ENCODE results near the gene PELI1. TPM values are rescaled to one million over a fixed set of nuclear protein-coding genes. Genes with fewer than 3 reads are reported as not detected.

Gene PELI1
- polyA plus RNA-seq, 1 donor from 2014 or later, result 34.9 TPM

DNA sequence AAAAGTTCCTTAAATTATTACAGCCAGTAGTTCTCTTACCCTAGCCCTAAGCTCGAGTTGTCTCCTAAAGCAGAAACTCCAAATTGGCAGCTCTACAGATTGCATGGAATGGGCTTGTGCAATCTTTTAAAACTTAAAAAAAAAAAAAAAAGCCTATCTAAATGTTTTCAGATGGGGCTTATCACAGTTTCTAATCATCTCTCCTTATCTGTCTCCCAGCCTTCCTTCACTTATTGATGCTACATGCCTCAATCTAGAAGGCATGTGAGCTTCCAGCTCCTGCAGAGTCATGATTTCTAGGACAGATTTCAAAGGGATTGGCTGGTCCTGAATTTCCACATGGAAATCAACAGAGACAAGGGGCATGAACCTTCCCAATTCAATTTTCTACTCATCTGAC, 33.1 kb upstream of the PELI1 start:
- Histone ChIP-seq H3K4me3 (ENCODE audit: low read length) (no peak overlapping the region), H3K4me2 (ENCODE audit: low read length) (no peak overlapping the region), H3K79me2 (replicated peaks; ENCODE audit: insufficient read depth, low read length) (no peaks in the 10 kb centered on the region), H3K9me2 (ENCODE audit: insufficient read depth, low read length) (no peaks in the 10 kb centered on the region), H3K9ac (ENCODE audit: low read length) (no peak overlapping the region), H3K27me3 (ENCODE audit: insufficient read depth, low read depth, low read length) (no peaks in the 10 kb centered on the region), H2AFZ (ENCODE audit: low read depth, low read length) (no peak overlapping the region), H3K9me3 (ENCODE audit: low read length) (no peaks in the 10 kb centered on the region), H4K20me1 (ENCODE audit: insufficient read depth) (no peaks in the 10 kb centered on the region), H3F3A (ENCODE audit: insufficient read depth, low read length, poor library complexity, severe bottlenecking) (no peaks in the 10 kb centered on the region), H3K36me3 (ENCODE audit: insufficient read depth, low read length) (no peaks in the 10 kb centered on the region), H3K27ac (ENCODE audit: low read length) (no peak overlapping the region)
- TF ChIP-seq MXI1 (conservative IDR thresholded peaks at IDR 0.05; ENCODE audit: poor library complexity, severe bottlenecking) (no peak), SMC3 (conservative IDR thresholded peaks at IDR 0.05; ENCODE audit: poor library complexity) (no peak), RAD21 (conservative IDR thresholded peaks at IDR 0.05) (no peak), EZH2 (IDR thresholded peaks at IDR 0.05; ENCODE audit: borderline replicate concordance, insufficient read depth, low read length, poor library complexity, severe bottlenecking) (no peak), TAF1 (IDR thresholded peaks at IDR 0.05; ENCODE audit: low read depth) (no peak), POLR2AphosphoS5 (IDR thresholded peaks at IDR 0.05) (no peak), EP300 (conservative IDR thresholded peaks at IDR 0.05; ENCODE audit: poor library complexity, severe bottlenecking) (no peak)
- TF ChIP-seq, protein P1, sequence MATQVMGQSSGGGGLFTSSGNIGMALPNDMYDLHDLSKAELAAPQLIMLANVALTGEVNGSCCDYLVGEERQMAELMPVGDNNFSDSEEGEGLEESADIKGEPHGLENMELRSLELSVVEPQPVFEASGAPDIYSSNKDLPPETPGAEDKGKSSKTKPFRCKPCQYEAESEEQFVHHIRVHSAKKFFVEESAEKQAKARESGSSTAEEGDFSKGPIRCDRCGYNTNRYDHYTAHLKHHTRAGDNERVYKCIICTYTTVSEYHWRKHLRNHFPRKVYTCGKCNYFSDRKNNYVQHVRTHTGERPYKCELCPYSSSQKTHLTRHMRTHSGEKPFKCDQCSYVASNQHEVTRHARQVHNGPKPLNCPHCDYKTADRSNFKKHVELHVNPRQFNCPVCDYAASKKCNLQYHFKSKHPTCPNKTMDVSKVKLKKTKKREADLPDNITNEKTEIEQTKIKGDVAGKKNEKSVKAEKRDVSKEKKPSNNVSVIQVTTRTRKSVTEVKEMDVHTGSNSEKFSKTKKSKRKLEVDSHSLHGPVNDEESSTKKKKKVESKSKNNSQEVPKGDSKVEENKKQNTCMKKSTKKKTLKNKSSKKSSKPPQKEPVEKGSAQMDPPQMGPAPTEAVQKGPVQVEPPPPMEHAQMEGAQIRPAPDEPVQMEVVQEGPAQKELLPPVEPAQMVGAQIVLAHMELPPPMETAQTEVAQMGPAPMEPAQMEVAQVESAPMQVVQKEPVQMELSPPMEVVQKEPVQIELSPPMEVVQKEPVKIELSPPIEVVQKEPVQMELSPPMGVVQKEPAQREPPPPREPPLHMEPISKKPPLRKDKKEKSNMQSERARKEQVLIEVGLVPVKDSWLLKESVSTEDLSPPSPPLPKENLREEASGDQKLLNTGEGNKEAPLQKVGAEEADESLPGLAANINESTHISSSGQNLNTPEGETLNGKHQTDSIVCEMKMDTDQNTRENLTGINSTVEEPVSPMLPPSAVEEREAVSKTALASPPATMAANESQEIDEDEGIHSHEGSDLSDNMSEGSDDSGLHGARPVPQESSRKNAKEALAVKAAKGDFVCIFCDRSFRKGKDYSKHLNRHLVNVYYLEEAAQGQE (IDR thresholded peaks at IDR 0.05; ENCODE audit: borderline replicate concordance), result no peak
- TF ChIP-seq, protein P2, sequence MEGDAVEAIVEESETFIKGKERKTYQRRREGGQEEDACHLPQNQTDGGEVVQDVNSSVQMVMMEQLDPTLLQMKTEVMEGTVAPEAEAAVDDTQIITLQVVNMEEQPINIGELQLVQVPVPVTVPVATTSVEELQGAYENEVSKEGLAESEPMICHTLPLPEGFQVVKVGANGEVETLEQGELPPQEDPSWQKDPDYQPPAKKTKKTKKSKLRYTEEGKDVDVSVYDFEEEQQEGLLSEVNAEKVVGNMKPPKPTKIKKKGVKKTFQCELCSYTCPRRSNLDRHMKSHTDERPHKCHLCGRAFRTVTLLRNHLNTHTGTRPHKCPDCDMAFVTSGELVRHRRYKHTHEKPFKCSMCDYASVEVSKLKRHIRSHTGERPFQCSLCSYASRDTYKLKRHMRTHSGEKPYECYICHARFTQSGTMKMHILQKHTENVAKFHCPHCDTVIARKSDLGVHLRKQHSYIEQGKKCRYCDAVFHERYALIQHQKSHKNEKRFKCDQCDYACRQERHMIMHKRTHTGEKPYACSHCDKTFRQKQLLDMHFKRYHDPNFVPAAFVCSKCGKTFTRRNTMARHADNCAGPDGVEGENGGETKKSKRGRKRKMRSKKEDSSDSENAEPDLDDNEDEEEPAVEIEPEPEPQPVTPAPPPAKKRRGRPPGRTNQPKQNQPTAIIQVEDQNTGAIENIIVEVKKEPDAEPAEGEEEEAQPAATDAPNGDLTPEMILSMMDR (IDR thresholded peaks at IDR 0.05; ENCODE audit: poor library complexity, severe bottlenecking), result no peak

DNA sequence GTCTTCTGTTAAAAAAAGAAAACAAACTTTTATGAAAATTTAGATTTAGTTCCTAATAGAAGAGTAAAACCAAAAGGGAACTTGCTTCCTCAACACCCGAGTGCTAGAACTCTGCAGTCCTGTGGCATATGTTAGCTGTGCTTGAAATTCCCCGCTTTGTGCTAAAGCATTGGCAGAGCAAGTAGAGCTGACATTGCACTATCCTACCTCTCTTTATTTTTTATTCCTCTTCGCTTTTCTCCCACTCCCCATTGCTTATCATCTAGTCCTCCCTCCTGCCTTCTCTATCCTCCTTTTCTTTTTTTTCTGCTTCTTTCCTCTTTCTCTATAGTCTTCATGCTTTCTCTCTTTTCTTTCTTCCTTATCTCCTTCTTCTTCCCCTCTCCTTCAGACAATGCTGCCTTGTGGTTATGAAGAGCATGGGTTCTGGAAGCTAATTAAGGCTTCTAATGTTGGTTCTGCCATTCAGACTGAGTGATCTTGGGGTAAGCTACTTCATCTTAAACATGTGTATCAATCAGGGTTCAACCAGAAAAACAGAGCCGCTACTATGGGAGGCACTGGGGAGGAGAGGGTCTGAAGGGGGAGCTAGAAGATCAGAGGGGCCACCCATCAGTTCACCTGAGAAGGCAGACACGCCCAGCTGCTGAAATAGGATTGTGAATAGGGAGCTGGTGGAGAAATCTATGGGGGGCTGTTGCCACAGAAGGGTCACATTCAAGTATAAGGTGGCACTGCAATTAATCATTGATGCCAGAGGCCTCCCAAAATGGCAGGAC, 31.4 kb upstream of the PELI1 start:
- TF ChIP-seq POLR2AphosphoS5 (IDR thresholded peaks at IDR 0.05) (no peak), TAF1 (IDR thresholded peaks at IDR 0.05; ENCODE audit: low read depth) (no peak), RAD21 (conservative IDR thresholded peaks at IDR 0.05) (no peak), MXI1 (conservative IDR thresholded peaks at IDR 0.05; ENCODE audit: poor library complexity, severe bottlenecking) (no peak), EP300 (conservative IDR thresholded peaks at IDR 0.05; ENCODE audit: poor library complexity, severe bottlenecking) (no peak), SMC3 (conservative IDR thresholded peaks at IDR 0.05; ENCODE audit: poor library complexity) (no peak), EZH2 (IDR thresholded peaks at IDR 0.05; ENCODE audit: borderline replicate concordance, insufficient read depth, low read length, poor library complexity, severe bottlenecking) (no peak)
- TF ChIP-seq, protein P2 (IDR thresholded peaks at IDR 0.05; ENCODE audit: poor library complexity, severe bottlenecking), result no peak
- no peaks in the 10 kb centered on the region for H3K9me2 ChIP-seq (ENCODE audit: insufficient read depth, low read length)
- H3K4me2 ChIP-seq (ENCODE audit: low read length), result no peak overlapping the region
- no peak overlapping the region for H3K9ac ChIP-seq (ENCODE audit: low read length)
- H4K20me1 ChIP-seq (ENCODE audit: insufficient read depth), result no peaks in the 10 kb centered on the region
- H3F3A ChIP-seq (ENCODE audit: insufficient read depth, low read length, poor library complexity, severe bottlenecking), result no peaks in the 10 kb centered on the region
- no peaks in the 10 kb centered on the region for H3K9me3 ChIP-seq (ENCODE audit: low read length)
- no peaks in the 10 kb centered on the region for H3K27me3 ChIP-seq (ENCODE audit: insufficient read depth, low read depth, low read length)
- no peak overlapping the region for H3K27ac ChIP-seq (ENCODE audit: low read length)
- no peaks in the 10 kb centered on the region for H3K36me3 ChIP-seq (ENCODE audit: insufficient read depth, low read length)
- no peak overlapping the region for H2AFZ ChIP-seq (ENCODE audit: low read depth, low read length)
- H3K79me2 ChIP-seq (replicated peaks; ENCODE audit: insufficient read depth, low read length), result no peaks in the 10 kb centered on the region
- no peak overlapping the region for H3K4me3 ChIP-seq (ENCODE audit: low read length)

Data from neural cell (in vitro differentiated cells).